HEK293T (cell line): ENCODE data around the gene IBSP.

Source experiments
- ARNT ChIP-seq: fragments of 450-650 bp; IDR thresholded peaks from 2 replicates; pipeline ENCODE4 v1.6.1; 2017; ENCODE audit warnings: mild to moderate bottlenecking
- BHLHE40 ChIP-seq: fragments of 450-650 bp; IDR thresholded peaks from 2 replicates; pipeline ENCODE4 v1.6.1; 2016; ENCODE audit warnings: mild to moderate bottlenecking, moderate library complexity, borderline replicate concordance
- CTBP1 ChIP-seq: fragments of 450-650 bp; IDR thresholded peaks from 2 replicates; pipeline ENCODE4 v1.6.1; 2016; ENCODE audit warnings: borderline replicate concordance
- FOXA1 ChIP-seq: fragments of 450-650 bp; IDR thresholded peaks from 2 replicates; pipeline ENCODE4 v1.6.1; 2016; ENCODE audit warnings: mild to moderate bottlenecking
- FOXK2 ChIP-seq: fragments of 450-650 bp; IDR thresholded peaks from 2 replicates; pipeline ENCODE4 v1.6.1; 2016; ENCODE audit warnings: mild to moderate bottlenecking
- FOXM1 ChIP-seq: fragments of 450-650 bp; IDR thresholded peaks from 2 replicates; pipeline ENCODE4 v1.6.1; 2017; ENCODE audit warnings: mild to moderate bottlenecking, borderline replicate concordance
- HDGF ChIP-seq: fragments of 450-650 bp; IDR thresholded peaks from 2 replicates; pipeline ENCODE4 v1.6.1; 2017; ENCODE audit warnings: antibody characterized with exemption, borderline replicate concordance
- LEF1 ChIP-seq: fragments of 450-650 bp; IDR thresholded peaks from 2 replicates; pipeline ENCODE4 v1.6.1; 2017; ENCODE audit warnings: mild to moderate bottlenecking, borderline replicate concordance
- NFRKB ChIP-seq: fragments of 450-650 bp; IDR thresholded peaks from 2 replicates; pipeline ENCODE4 v1.6.1; 2016; ENCODE audit warnings: mild to moderate bottlenecking, moderate library complexity
- SP1 ChIP-seq: fragments of 450-650 bp; IDR thresholded peaks from 2 replicates; pipeline ENCODE4 v1.6.1; 2017
- SUZ12 ChIP-seq: fragments of 450-650 bp; IDR thresholded peaks from 2 replicates; pipeline ENCODE4 v1.6.1; 2016; ENCODE audit warnings: mild to moderate bottlenecking
- TARDBP ChIP-seq: fragments of 450-650 bp; IDR thresholded peaks from 2 replicates; pipeline ENCODE4 v1.6.1; 2016
- ZNF384 ChIP-seq: fragments of 450-650 bp; IDR thresholded peaks from 2 replicates; pipeline ENCODE4 v1.6.1; 2016

- no peak for TF ChIP-seq SUZ12
- TF ChIP-seq ARNT = no peak
- TF ChIP-seq TARDBP = no peak
- no peak for TF ChIP-seq FOXK2
- no peak for TF ChIP-seq FOXM1
- TF ChIP-seq CTBP1 = no peak
- TF ChIP-seq HDGF = no peak
- no peak for TF ChIP-seq NFRKB
- no peak for TF ChIP-seq ZNF384
- TF ChIP-seq LEF1 = no peak
- no peak for TF ChIP-seq SP1
- no peak for TF ChIP-seq BHLHE40
- TF ChIP-seq FOXA1 = no peak
Measured at GRCh38 chr4:87819281-87819919, 20.0 kb downstream of the IBSP start.
